ENCODE data around the gene MAPK8IP3.

The MAPK8IP3 gene

DNA sequence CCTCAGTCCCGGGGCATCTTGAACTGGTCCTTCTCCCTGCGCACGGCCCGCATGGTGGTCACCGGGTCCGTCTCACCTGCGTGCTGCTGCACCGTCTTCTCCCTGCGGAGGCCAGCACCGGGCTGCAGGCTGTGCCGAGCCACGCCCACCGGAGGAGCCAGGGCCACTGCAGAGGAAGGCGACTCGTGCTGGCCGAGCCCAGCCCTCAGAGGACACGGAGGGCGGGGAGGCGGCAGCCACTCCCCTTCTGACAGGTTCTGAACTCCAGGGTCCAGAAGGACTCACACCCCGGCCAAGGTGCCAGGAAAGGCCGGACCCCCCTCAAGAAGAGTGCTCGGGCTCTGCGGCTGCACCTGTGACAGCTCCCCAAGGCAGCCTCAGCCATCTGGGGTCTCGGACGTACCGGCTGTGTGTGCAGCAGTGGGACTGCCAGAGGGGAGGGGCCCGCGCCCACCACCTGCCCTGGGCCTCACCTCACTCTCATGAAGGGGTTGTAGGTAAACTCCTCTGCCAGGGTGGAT is 103.3 kb downstream of the MAPK8IP3 start:
- TF ChIP-seq, protein P1, sequence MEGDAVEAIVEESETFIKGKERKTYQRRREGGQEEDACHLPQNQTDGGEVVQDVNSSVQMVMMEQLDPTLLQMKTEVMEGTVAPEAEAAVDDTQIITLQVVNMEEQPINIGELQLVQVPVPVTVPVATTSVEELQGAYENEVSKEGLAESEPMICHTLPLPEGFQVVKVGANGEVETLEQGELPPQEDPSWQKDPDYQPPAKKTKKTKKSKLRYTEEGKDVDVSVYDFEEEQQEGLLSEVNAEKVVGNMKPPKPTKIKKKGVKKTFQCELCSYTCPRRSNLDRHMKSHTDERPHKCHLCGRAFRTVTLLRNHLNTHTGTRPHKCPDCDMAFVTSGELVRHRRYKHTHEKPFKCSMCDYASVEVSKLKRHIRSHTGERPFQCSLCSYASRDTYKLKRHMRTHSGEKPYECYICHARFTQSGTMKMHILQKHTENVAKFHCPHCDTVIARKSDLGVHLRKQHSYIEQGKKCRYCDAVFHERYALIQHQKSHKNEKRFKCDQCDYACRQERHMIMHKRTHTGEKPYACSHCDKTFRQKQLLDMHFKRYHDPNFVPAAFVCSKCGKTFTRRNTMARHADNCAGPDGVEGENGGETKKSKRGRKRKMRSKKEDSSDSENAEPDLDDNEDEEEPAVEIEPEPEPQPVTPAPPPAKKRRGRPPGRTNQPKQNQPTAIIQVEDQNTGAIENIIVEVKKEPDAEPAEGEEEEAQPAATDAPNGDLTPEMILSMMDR (IDR thresholded peaks at IDR 0.05) = no peak

DNA sequence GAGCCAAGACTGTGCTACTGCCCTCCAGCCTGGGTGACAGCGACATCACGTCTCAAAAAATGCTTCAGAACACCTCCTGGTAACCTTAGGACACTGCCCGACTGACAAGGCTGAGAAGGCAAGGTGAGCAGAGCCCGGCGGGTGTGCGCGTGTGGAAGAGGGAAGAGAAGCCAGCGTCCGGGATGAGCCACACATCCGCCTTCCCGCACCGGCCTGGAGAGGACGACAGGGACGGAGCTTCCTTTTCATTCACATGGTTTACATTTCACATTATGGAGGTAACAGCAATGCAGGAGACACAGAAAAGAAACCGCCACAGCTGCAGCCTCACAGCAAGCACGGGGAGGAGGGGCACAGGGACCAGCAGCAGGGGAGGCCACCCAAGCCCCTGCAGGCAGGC is 104.1 kb downstream of the MAPK8IP3 start:
- TF ChIP-seq, protein P1 (IDR thresholded peaks at IDR 0.05) = no peak

DNA sequence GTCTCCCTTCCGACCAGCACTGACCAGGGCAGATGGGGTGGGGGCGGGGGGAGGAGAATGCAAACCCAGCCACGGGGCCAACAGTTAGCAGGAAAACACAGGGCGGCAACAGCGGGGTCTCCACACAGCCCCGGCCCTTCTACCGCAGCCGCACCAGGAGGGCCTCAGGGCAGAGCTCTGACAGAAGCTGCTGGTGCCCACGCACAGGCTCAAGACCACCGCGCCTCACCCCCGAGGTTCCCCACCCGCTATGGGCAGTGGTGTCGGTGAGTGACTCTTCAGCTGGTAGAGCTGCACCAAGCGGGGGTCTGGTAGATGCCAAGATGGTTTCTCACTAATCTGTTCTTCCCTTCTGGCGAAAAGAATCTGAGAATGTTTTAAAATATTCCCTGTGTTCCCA is 104.5 kb downstream of the MAPK8IP3 start:
- TF ChIP-seq, protein P1 (IDR thresholded peaks at IDR 0.05) = no peak

DNA sequence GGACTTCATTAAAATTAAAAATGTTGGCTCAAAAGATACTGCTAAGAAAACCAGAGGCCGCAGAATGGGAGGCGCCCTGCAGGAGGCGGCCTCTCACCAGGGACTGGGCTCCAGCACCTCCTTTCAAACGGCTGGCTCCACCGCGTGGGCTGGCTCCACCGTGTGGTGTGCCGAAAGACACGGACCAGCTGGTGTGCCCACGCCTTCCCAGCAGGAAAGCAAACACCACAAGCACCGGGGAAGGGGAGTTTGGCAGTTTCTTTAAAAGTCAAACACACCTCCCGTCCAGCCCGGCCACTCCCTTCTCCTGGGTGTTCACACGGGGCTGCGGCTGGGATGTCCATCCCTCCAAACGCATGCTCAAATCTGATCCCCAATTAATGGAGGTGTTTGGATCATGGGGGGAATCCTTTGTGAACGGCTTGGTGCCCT is 106.8 kb downstream of the MAPK8IP3 start:
- TF ChIP-seq, protein P1 (IDR thresholded peaks at IDR 0.05) = peak; percentile 78

DNA sequence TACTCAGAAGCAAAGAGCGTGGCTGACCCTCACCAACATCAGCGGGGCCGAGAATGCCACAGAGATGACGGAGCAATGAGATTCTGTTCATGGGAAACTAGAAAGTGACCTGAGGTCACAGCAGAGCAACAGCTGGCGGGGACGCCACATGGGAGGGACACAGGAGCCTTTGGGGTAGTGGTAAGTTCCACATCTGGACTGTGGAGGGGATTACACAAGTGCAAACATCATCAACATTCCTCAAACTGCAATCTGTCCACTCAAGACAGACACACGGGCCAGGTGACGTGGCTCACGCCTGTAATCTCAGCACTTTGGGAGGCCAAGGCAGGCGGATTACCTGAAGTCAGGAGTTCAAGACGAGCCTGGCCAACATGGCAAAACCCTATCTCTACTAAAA is 109.5 kb downstream of the MAPK8IP3 start:
- TF ChIP-seq, protein P1 (IDR thresholded peaks at IDR 0.05) = no peak

DNA sequence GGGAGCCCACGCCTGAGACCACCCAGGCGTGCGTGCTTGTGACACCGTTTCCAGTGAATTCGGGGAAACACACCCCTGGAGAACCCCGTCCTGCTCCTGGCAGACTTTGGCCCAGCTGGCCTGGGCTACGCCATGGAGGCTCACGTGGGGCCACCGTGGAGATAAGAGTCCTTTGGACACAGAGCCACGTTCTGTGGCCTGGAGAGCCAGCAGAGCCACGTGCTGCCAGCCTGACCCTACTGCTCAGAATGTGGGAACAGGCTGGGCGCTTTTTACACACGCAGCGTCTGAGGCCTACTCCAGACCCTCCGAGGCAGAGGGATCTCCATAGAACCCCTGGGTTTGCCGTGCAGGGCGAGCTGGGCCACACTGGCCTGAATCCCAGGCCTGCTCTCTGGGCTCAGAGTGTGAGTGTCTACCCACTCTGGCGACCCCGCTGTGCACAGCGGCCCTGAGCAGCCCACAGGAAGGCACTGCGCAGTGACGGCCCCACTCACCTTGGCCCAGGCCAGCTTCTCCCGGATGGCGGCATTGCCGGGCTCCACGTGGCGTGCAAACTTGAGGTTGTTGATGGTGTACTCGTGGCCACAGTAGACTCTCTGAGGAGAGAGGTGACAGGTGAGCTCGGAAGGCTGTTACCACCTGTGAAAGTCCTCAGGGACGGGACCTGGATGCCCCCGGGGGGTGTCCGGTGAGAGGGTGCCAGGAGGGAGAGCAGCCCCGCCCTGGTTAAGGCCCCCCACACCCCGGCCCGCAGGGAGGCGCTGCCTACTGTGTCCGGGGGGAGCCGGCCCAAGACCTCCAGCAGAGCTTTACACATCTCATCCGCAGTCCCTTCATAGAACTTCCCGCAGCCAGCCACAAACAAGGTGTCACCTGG is 110.6 kb downstream of the MAPK8IP3 start:
- TF ChIP-seq, protein P1 (IDR thresholded peaks at IDR 0.05) = no peak

DNA sequence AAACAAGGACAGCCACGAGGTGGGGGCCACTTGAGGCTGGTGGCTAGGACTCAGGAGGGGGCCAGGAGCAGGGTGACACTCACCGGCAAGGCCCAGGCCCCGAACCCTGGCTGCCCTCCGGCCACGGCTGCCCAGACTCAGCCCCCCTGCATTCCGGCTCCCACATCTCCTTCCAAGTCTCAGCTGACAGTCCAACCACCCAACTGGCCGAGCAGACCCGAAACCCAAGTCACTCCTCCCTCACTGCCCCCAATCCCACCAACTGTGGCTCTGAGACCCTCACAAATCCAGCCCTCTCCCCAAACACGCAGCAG is 111.2 kb downstream of the MAPK8IP3 start:
- TF ChIP-seq, protein P1 (IDR thresholded peaks at IDR 0.05) = no peak

Data from LNCAP (cell line).